Prostate gland (tissue), 2 donors: Measurements from ENCODE around the gene LHFPL5.

Experiments
- CTCF ChIP-seq, 4 experiments: fragments of 200-600 bp in 2 of 4; fragments of 450-650 bp in 2 of 4; sonication (generic) in 2 of 4; IDR thresholded peaks; 1 replicate in 3 of 4; 2 replicates in 1 of 4; pipeline ENCODE4 v1.5.1; 2016 to 2019; ENCODE audit warnings: antibody characterized with exemption in 4 of 4, mild to moderate bottlenecking in 2 of 4, moderate library complexity in 2 of 4
- POLR2A ChIP-seq: fragments of 450-650 bp; IDR thresholded peaks from one replicate; pipeline ENCODE4 v1.6.1; 2016; ENCODE audit warnings: antibody characterized with exemption, mild to moderate bottlenecking
- POLR2AphosphoS5 ChIP-seq: sonication (generic); formaldehyde crosslinking; IDR thresholded peaks from one replicate; pipeline ENCODE4 v1.6.1; 2017; ENCODE audit warnings: antibody characterized with exemption

GRCh38 chr6:35787266-35788218, 17.6 kb upstream of the LHFPL5 start:
- no peak for TF ChIP-seq CTCF (IDR thresholded peaks at IDR 0.05)
- TF ChIP-seq POLR2A: no peak
- TF ChIP-seq POLR2AphosphoS5: no peak
